Measurements from ENCODE around the gene SCARF1. TPM values are rescaled to one million over a fixed set of nuclear protein-coding genes. Genes with fewer than 3 reads are reported as not detected.
"Not testable (repeated sequence)": the region's sequence is repeated elsewhere in the genome, so short reads cannot be mapped to it uniquely, and the experiment has no call there.

The SCARF1 gene
- polyA plus RNA-seq (2012; ENCODE audit: low read depth, missing spikeins), result 1.5 TPM

DNA sequence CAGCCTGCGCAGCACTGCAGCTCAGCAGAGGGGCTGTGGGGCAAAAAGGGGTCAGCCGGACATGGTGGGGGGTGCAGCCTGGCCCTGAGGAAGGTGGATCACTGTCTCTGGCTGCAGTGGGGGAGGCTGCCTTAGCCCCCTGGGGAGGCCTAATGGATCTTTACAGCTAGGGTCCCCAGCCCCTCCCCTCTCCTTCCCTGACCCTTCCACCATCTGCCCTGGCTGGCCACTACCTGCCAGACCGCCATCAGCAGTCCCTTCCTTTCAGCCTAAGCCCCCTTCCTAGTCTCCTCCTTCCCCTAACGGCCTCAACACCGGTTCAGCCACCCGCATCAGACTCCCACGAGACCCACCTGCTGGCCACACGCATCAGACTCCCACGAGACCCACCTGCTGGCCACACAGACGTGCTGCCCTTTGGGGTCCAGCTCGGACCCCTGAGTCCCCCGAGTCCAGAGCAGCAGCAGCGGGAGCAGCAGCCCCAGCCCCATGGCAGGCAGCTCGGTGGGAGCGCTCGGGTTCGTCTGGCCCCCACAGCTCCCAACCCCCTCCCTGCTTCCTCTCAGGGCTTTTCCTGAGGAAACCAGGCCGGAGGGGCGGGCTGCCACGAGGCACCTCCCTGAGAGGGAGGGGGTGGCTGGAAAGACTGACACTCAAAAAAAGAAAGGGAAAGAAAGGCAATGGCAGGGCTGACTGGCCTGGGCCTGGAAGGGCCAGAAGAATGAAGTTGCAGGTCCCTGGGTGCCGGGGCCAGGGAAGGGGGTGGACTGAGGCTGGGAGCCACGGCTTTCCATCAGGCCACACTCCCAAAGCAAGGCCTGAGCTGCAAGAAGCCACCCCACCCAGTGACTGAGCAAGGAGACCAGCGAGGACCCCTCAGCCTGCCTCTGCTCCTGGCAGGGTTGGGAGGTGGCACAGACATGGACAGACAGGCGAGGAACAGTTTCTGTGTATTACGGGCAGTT lies at the start of gene SCARF1:
SCARF1 (minus strand) TSS at position 526 of the 965 bp plus-strand sequence; CDS start at position 491, 35 bp downstream.
- DNase-seq (ENCODE audit: insufficient read length, low spot score) (no peak), FAIRE-seq (peak; percentile 66)
- no peak for TF ChIP-seq POLR2A (IDR thresholded peaks at IDR 0.05; ENCODE audit: low read depth, low read length)
- no peak for TF ChIP-seq POLR2AphosphoS5 (IDR thresholded peaks at IDR 0.05; ENCODE audit: low read depth, low read length)

DNA sequence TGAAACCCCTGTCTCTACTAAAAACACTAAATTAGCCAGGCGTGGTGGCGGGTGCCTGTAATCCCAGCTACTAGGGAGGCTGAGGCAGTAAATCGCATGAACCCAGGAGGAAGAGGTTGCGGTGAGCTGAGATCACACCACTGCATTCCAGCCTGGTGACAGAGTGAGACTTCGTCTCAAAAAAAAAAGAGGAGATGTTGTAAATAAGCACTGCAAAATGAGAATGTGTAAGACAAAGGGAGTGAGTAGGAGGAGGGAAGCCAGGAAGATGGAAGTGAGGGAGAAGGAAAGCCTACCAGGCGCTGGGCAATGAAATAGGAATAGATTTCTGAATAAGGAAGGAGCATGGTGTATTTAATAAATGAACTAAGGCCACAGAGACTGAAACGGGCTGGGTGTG lies 47.8 kb upstream of the SCARF1 start:
- TF ChIP-seq POLR2A (IDR thresholded peaks at IDR 0.05; ENCODE audit: low read depth, low read length) (no peak), TAF1 (IDR thresholded peaks at IDR 0.05; ENCODE audit: low read depth, low read length) (no peak), SPI1 (IDR thresholded peaks at IDR 0.05; ENCODE audit: low read depth, low read length) (no peak), POLR2AphosphoS5 (IDR thresholded peaks at IDR 0.05; ENCODE audit: low read depth, low read length) (no peak), PAX5 (IDR thresholded peaks at IDR 0.05; ENCODE audit: insufficient read depth, low read length, severe bottlenecking) (no peak), POU2F2 (IDR thresholded peaks at IDR 0.05; ENCODE audit: low read depth, low read length) (no peak)
- DNase-seq (ENCODE audit: insufficient read length, low spot score), result no peak
- FAIRE-seq, result no peak

DNA sequence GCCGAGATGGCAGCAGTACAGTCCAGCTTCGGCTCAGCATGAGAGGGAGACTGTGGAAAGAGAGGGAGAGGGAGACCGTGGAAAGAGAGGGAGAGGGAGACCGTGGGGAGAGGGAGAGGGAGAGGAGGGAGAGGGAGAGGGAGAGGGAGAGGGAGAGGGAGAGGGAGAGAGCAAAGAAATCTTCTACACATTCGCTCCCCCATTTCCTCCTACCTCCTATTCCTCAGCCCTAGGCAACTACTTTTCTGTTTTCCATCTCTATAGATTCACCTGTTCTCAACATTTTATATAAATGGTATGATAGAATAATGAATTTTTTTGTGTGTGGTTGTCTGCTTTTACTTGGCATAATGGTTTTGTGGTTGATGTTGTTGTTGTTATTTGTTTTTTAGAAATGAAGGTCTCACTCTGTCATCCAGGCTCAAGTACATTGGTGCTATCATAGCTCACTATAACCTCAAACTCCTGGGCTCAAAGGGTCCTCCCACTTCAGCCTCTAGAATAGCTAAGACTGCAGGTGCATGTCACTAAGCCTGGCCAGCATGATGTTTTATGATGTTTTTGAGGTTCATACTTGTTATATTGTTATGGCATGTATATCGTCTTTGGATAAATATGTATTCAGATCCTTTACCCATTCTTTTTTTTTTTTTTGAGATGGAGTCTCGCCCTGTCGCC lies 45.2 kb upstream of the SCARF1 start:
- no peak for FAIRE-seq
- TF ChIP-seq PAX5 (IDR thresholded peaks at IDR 0.05; ENCODE audit: insufficient read depth, low read length, severe bottlenecking), result no peak
- no peak for DNase-seq (ENCODE audit: insufficient read length, low spot score)

GRCh38 chr17:1688405-1688804 lies 42.9 kb upstream of the SCARF1 start:
- not testable (repeated sequence) for FAIRE-seq; DNase-seq (ENCODE audit: insufficient read length, low spot score)

- no peak for TF ChIP-seq POLR2AphosphoS5 (IDR thresholded peaks at IDR 0.05; ENCODE audit: low read depth, low read length)
- no peak for TF ChIP-seq SPI1 (IDR thresholded peaks at IDR 0.05; ENCODE audit: low read depth, low read length)
- no peak for TF ChIP-seq PAX5 (IDR thresholded peaks at IDR 0.05; ENCODE audit: insufficient read depth, low read length, severe bottlenecking)
- TF ChIP-seq TAF1 (IDR thresholded peaks at IDR 0.05; ENCODE audit: low read depth, low read length), result no peak
- no peak for TF ChIP-seq POLR2A (IDR thresholded peaks at IDR 0.05; ENCODE audit: low read depth, low read length)
- TF ChIP-seq POU2F2 (IDR thresholded peaks at IDR 0.05; ENCODE audit: low read depth, low read length), result no peak
- DNase-seq (ENCODE audit: insufficient read length, low spot score) (no peak), FAIRE-seq (no peak)
These were observed 40.6 kb upstream of the SCARF1 start for GRCh38 chr17:1686086-1686485.

GRCh38 chr17:1684378-1685189 lies 39.1 kb upstream of the SCARF1 start, which contains the start of gene PRPF8:
PRPF8 (minus strand) TSS chr17:1684867; CDS start chr17:1684571, 296 bp downstream.
- FAIRE-seq, result peak; percentile 99
- TF ChIP-seq POLR2A (IDR thresholded peaks at IDR 0.05; ENCODE audit: low read depth, low read length) (peak; percentile 96), PAX5 (IDR thresholded peaks at IDR 0.05; ENCODE audit: insufficient read depth, low read length, severe bottlenecking) (no peak), TAF1 (IDR thresholded peaks at IDR 0.05; ENCODE audit: low read depth, low read length) (peak; percentile 72), POU2F2 (IDR thresholded peaks at IDR 0.05; ENCODE audit: low read depth, low read length) (peak; percentile 84), POLR2AphosphoS5 (IDR thresholded peaks at IDR 0.05; ENCODE audit: low read depth, low read length) (peak; percentile 95), SPI1 (IDR thresholded peaks at IDR 0.05; ENCODE audit: low read depth, low read length) (peak; percentile 40; the same call in 1 of the 2 replicates)

GRCh38 chr17:1683459-1683858 lies 37.9 kb upstream of the SCARF1 start:
- TF ChIP-seq SPI1 (IDR thresholded peaks at IDR 0.05; ENCODE audit: low read depth, low read length) (no peak; the same call in 1 of the 2 replicates), POLR2A (IDR thresholded peaks at IDR 0.05; ENCODE audit: low read depth, low read length) (no peak), POLR2AphosphoS5 (IDR thresholded peaks at IDR 0.05; ENCODE audit: low read depth, low read length) (no peak), POU2F2 (IDR thresholded peaks at IDR 0.05; ENCODE audit: low read depth, low read length) (no peak), TAF1 (IDR thresholded peaks at IDR 0.05; ENCODE audit: low read depth, low read length) (no peak), PAX5 (IDR thresholded peaks at IDR 0.05; ENCODE audit: insufficient read depth, low read length, severe bottlenecking) (no peak)
- no peak for FAIRE-seq
- DNase-seq (ENCODE audit: insufficient read length, low spot score), result no peak

More at GRCh38 chr17:1684378-1685189, 39.1 kb upstream of the SCARF1 start, which contains the start of gene PRPF8:
- peak; percentile 99 for DNase-seq (ENCODE audit: insufficient read length, low spot score)

- TF ChIP-seq POLR2A (IDR thresholded peaks at IDR 0.05; ENCODE audit: low read depth, low read length) (no peak), POLR2AphosphoS5 (IDR thresholded peaks at IDR 0.05; ENCODE audit: low read depth, low read length) (0 out of 2 replicates have a peak, but pooled peaks have one; percentile 28), TAF1 (IDR thresholded peaks at IDR 0.05; ENCODE audit: low read depth, low read length) (no peak)
- FAIRE-seq (no peak), DNase-seq (ENCODE audit: insufficient read length, low spot score) (no peak)
These were observed 30.9 kb upstream of the SCARF1 start for GRCh38 chr17:1676401-1676800.

DNA sequence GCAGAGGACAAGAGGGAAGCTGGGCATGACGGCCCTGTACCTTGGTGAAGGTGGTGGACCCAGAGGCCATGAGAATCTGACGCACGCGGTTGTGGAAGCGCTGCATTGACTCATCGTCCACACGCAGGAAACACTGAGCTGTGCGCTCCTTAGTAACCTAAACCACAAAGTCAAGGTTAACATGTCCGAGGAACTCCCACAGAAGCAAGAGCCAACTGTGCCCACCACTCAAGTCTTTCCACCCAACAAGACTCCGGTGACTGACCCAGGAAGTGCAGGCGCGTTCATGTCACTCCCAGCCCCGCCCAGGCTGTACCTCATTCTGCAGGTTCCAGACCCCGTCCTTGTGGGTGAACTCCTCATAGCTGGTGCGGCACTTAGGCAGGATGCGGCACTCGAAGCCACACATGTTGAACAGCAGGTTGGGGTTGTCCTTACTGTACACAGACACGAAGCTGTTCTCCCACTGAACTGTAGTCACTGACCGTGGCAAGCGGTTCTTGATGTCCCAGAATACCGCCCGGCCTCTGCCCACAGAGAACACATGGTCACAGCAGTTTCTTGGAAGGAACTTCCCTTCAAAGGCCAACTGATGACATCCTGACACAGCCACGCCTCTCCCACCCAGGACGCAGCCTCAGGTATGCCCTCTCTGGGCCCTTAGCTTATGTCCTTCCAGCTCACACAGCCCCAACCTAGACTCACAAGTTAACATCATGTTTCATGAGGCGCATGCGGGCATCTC lies 27.7 kb upstream of the SCARF1 start:
- TF ChIP-seq POLR2AphosphoS5 (IDR thresholded peaks at IDR 0.05; ENCODE audit: low read depth, low read length) (no peak), TAF1 (IDR thresholded peaks at IDR 0.05; ENCODE audit: low read depth, low read length) (no peak), PAX5 (IDR thresholded peaks at IDR 0.05; ENCODE audit: insufficient read depth, low read length, severe bottlenecking) (no peak), POLR2A (IDR thresholded peaks at IDR 0.05; ENCODE audit: low read depth, low read length) (no peak)
- no peak for FAIRE-seq
- DNase-seq (ENCODE audit: insufficient read length, low spot score), result no peak

GRCh38 chr17:1663934-1664333 lies 18.4 kb upstream of the SCARF1 start:
- not testable (repeated sequence) for DNase-seq (ENCODE audit: insufficient read length, low spot score); FAIRE-seq
